GM12801 (cell line): ENCODE data around the gene GHR.

Experiments
- TF ChIP-seq, protein P1 (sequence below): IDR thresholded peaks from one replicate; pipeline ENCODE4 v1.5.1; 2011; ENCODE audit warnings: control low read depth; ENCODE audit not compliant: insufficient read length; ENCODE audit errors: extremely low read depth

The GHR gene

GRCh38 chr5:42642006-42642405 lies 218.8 kb downstream of the GHR start:
- TF ChIP-seq, protein P1, sequence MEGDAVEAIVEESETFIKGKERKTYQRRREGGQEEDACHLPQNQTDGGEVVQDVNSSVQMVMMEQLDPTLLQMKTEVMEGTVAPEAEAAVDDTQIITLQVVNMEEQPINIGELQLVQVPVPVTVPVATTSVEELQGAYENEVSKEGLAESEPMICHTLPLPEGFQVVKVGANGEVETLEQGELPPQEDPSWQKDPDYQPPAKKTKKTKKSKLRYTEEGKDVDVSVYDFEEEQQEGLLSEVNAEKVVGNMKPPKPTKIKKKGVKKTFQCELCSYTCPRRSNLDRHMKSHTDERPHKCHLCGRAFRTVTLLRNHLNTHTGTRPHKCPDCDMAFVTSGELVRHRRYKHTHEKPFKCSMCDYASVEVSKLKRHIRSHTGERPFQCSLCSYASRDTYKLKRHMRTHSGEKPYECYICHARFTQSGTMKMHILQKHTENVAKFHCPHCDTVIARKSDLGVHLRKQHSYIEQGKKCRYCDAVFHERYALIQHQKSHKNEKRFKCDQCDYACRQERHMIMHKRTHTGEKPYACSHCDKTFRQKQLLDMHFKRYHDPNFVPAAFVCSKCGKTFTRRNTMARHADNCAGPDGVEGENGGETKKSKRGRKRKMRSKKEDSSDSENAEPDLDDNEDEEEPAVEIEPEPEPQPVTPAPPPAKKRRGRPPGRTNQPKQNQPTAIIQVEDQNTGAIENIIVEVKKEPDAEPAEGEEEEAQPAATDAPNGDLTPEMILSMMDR, result no peak

- TF ChIP-seq, protein P1, result no peak
Measured at GRCh38 chr5:42643360-42643759, 220.1 kb downstream of the GHR start.

DNA sequence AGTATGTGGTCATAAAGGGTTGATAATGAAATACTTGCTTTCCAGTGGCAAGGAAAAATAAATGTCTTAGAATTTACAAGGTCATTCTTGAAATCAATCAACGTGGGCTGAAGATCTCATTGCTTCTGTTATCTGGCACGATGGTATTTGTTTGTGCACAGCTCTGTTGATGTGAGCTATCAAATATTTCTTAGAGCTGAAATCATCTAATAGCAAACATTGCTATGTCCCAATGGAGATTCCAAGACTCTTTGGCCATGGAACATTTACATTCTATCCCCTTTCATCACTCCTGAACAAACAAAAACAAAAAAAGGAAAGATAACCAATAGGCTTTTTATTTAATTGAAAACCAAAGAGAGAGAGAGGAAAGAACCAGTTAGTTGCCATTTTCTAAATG lies 221.9 kb downstream of the GHR start:
- TF ChIP-seq, protein P1, result no peak

DNA sequence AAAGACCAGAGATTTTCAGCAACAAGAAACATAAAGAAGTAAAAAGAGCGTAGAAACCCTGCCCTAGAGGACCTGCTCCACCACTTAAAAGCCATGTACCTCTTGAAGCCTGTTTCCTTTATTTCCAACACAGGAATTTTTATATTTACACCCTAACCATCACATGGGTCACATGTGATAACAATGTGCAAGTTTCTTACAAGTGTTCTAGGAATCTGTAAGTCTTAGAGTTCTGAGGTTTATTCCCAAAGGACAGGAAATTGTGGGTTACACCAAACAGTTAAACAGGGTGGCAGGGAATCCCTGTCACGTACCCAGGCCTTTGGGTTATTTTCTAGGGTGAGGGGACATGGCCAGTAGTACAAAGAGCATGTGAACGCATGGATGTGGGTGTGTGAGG lies 224.8 kb downstream of the GHR start:
- TF ChIP-seq, protein P1, result no peak

- TF ChIP-seq, protein P1, result no peak
Measured at GRCh38 chr5:42648915-42649314, 225.7 kb downstream of the GHR start.

DNA sequence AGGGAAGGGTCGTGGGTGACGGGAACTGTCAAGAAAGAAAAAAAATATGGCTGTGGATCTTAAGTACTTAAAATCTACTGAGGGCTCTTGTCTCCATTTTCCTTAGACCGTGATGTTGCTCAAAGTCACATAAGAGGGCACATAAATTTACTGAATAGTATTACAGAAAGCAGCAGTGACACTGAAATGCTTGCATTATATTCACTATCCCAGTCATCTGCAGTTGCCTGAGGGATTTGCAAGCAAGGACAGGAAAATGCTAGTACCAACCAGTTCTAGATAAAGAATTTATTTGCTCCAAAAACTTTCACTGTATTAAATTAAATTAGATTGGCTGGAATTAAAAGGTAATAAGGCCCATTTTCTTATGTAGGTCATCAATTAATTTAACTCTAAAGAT lies 226.8 kb downstream of the GHR start:
- TF ChIP-seq, protein P1, result no peak

GRCh38 chr5:42653705-42654104 lies 230.5 kb downstream of the GHR start:
- TF ChIP-seq, protein P1, result no peak

- TF ChIP-seq, protein P1, result no peak
Measured at GRCh38 chr5:42654645-42655044, 231.4 kb downstream of the GHR start.
